Iris pigment epithelial cell (primary cell): ENCODE data around the gene SPOCK2.

Source experiments
- DNase-seq: peaks from one replicate; pipeline ENCODE4 v3.0.0-alpha.2; 2011; ENCODE audit warnings: low read depth

Gene SPOCK2

GRCh38 chr10:72087392-72087968 lies 871 bp downstream of the SPOCK2 start:
- DNase-seq = no peak

- DNase-seq = no peak
Measured at GRCh38 chr10:72086466-72087391, 1.6 kb downstream of the SPOCK2 start.

GRCh38 chr10:72085864-72086465 lies 2.4 kb downstream of the SPOCK2 start:
- no peak for DNase-seq

- no peak for DNase-seq
Measured at GRCh38 chr10:72085166-72085565, 3.2 kb downstream of the SPOCK2 start.

- DNase-seq = no peak
Measured at GRCh38 chr10:72083790-72084459, 4.4 kb downstream of the SPOCK2 start.

- no peak for DNase-seq
Measured at GRCh38 chr10:72082856-72083789, 5.2 kb downstream of the SPOCK2 start.

GRCh38 chr10:72081772-72082590 lies 6.4 kb downstream of the SPOCK2 start:
- DNase-seq = no peak

- DNase-seq = no peak
Measured at GRCh38 chr10:72081210-72081609, 7.1 kb downstream of the SPOCK2 start.

GRCh38 chr10:72080042-72080975 lies 8.0 kb downstream of the SPOCK2 start:
- no peak for DNase-seq

- no peak for DNase-seq
Measured at GRCh38 chr10:72079356-72079755, 9.0 kb downstream of the SPOCK2 start.

GRCh38 chr10:72077275-72077990 lies 10.9 kb downstream of the SPOCK2 start:
- no peak for DNase-seq

- no peak for DNase-seq
Measured at GRCh38 chr10:72076756-72077155, 11.6 kb downstream of the SPOCK2 start.

- no peak for DNase-seq
Measured at GRCh38 chr10:72075376-72076115, 12.8 kb downstream of the SPOCK2 start.

- no peak for DNase-seq
Measured at GRCh38 chr10:72074574-72075375, 13.6 kb downstream of the SPOCK2 start.

GRCh38 chr10:72073708-72074573 lies 14.4 kb downstream of the SPOCK2 start:
- DNase-seq = no peak

GRCh38 chr10:72072639-72073038 lies 15.7 kb downstream of the SPOCK2 start:
- no peak for DNase-seq
